ENCODE measurements around the gene PDE6C. TPM values are rescaled to one million over a fixed set of nuclear protein-coding genes. Genes with fewer than 3 reads are reported as not detected.

PDE6C gene
- total and polyA plus RNA-seq, 2 of the 8 experiments (the other 6 are each of a cell fraction or from before 2014, with no cell fraction given), result not detected

DNA sequence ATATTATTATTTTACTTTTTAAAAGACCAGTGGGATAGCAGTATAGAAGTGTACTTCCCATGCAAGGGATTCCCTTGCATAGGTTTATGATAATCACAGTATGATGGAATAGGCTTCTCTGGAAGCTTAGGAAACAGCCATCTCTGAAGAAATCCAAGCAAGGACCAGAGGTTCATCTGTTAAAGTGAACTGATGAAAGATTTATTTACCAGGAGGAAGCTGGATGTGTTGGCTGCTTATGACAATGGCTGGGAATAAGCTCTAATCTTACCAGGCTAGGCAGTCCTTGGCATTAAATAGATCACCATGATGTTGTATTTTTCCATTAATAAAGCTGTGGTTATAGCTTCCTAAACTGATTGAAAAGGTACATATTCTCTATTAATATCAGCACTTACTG, 58.0 kb downstream of the PDE6C start:
- H3K79me1 ChIP-seq (ENCODE audit: low read depth, low read length), result no peaks in the 10 kb centered on the region
- H3K14ac ChIP-seq (ENCODE audit: insufficient read length), result no peak overlapping the region
- no peak overlapping the region for H2AFZ ChIP-seq (ENCODE audit: low read length)
- no peaks in the 10 kb centered on the region for H3K27me3 ChIP-seq (replicated peaks in 1 of 4; ENCODE audit: control insufficient read depth in 3 of 4, extremely low read depth in 1 of 4, insufficient read depth in 3 of 4, low read length in 3 of 4)
- no peak overlapping the region for H3K4me2 ChIP-seq (ENCODE audit: insufficient read depth in 1 of 2, low read depth in 2 of 2, low read length in 2 of 2)
- no peak overlapping the region for H3K27ac ChIP-seq (ENCODE audit: low read depth, low read length)
- no peak overlapping the region for H3K23ac ChIP-seq (ENCODE audit: insufficient read length)
- H4K20me1 ChIP-seq (replicated peaks in 1 of 2; ENCODE audit: control insufficient read depth in 1 of 2, insufficient read depth in 2 of 2, low read length in 2 of 2), result peaks cover 0 to 2% of the 10 kb centered on the region in 2 experiments
- H4K8ac ChIP-seq (ENCODE audit: extremely low read depth, insufficient read depth, low read length), result no peak overlapping the region
- no peak overlapping the region for H3K56ac ChIP-seq (replicated peaks; ENCODE audit: insufficient read length, low read depth, low read length)
- H2BK20ac ChIP-seq (ENCODE audit: low read length), result no peak overlapping the region
- no peak overlapping the region for H2BK15ac ChIP-seq (ENCODE audit: low read length)
- no peak overlapping the region for H2BK120ac ChIP-seq (replicated peaks; ENCODE audit: low read depth, low read length)
- no peak overlapping the region for H4K91ac ChIP-seq (replicated peaks; ENCODE audit: insufficient read length, low read length)
- ChIA-PET POLR2A (ENCODE audit: partially characterized antibody) (no interaction called here), CTCF (ENCODE audit: partially characterized antibody) (interaction anchor here (0.5 to 1.8 kb wide), 4 partner anchors 44 to 1977 kb away, joined by 3 to 5 read pairs (median 3); no protein-coding TSS in a partner anchor)
- no peaks in the 10 kb centered on the region for H3K23me2 ChIP-seq (ENCODE audit: low read depth, low read length)
- H3K9ac ChIP-seq (replicated peaks in 1 of 4; ENCODE audit: extremely low read depth in 1 of 4, low read depth in 3 of 4, low read length in 3 of 4), result no peak overlapping the region
- no peak overlapping the region for H2BK5ac ChIP-seq (ENCODE audit: low read depth, low read length)
- no peaks in the 10 kb centered on the region for H3K79me2 ChIP-seq (ENCODE audit: control insufficient read depth in 1 of 2, insufficient read depth in 2 of 2, low read length in 2 of 2)
- H3K4me1 ChIP-seq (replicated peaks in 1 of 4; ENCODE audit: control insufficient read depth in 3 of 4, insufficient read depth in 4 of 4, low read length in 3 of 4), result no peaks in the 10 kb centered on the region
- no peak for DNase-seq (ENCODE audit: low read depth in 1 of 2, low spot score in 2 of 2)
- H2AK5ac ChIP-seq (ENCODE audit: low read depth, low read length), result no peak overlapping the region
- H4K5ac ChIP-seq (ENCODE audit: insufficient read length, low read depth, low read length), result no peak overlapping the region
- H3K4me3 ChIP-seq (ENCODE audit: extremely low read depth in 1 of 4, insufficient read depth in 2 of 4, low read depth in 3 of 4, low read length in 4 of 4), result no peak overlapping the region
- no peak overlapping the region for H2BK12ac ChIP-seq (ENCODE audit: low read depth, low read length)
- no peak overlapping the region for H3K18ac ChIP-seq (ENCODE audit: extremely low read depth, low read length)
- no peaks in the 10 kb centered on the region for H3K9me3 ChIP-seq (ENCODE audit: insufficient read depth in 2 of 2, low read depth in 1 of 2, low read length in 1 of 2)
- FAIRE-seq, result no peak
- no peak overlapping the region for H3K4ac ChIP-seq (replicated peaks; ENCODE audit: insufficient read length, low read depth, low read length)
- H3K36me3 ChIP-seq (ENCODE audit: control insufficient read depth in 2 of 4, insufficient read depth in 4 of 4, low read length in 3 of 4), result peaks cover 0 to 48% (median 11%) of the 10 kb centered on the region in 4 experiments; a peak in 5 of 8 replicates
- TF ChIP-seq, protein P1, sequence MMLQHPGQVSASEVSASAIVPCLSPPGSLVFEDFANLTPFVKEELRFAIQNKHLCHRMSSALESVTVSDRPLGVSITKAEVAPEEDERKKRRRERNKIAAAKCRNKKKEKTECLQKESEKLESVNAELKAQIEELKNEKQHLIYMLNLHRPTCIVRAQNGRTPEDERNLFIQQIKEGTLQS (IDR thresholded peaks at IDR 0.05; ENCODE audit: insufficient read depth, low read depth, low read length), result no peak
- TF ChIP-seq, protein P2, sequence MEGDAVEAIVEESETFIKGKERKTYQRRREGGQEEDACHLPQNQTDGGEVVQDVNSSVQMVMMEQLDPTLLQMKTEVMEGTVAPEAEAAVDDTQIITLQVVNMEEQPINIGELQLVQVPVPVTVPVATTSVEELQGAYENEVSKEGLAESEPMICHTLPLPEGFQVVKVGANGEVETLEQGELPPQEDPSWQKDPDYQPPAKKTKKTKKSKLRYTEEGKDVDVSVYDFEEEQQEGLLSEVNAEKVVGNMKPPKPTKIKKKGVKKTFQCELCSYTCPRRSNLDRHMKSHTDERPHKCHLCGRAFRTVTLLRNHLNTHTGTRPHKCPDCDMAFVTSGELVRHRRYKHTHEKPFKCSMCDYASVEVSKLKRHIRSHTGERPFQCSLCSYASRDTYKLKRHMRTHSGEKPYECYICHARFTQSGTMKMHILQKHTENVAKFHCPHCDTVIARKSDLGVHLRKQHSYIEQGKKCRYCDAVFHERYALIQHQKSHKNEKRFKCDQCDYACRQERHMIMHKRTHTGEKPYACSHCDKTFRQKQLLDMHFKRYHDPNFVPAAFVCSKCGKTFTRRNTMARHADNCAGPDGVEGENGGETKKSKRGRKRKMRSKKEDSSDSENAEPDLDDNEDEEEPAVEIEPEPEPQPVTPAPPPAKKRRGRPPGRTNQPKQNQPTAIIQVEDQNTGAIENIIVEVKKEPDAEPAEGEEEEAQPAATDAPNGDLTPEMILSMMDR (IDR thresholded peaks at IDR 0.05; ENCODE audit: control extremely low read depth in 1 of 3, insufficient read depth in 1 of 3, low read depth in 1 of 3, low read length in 3 of 3), result no peak
- no peak for TF ChIP-seq EZH2 (IDR thresholded peaks at IDR 0.05; ENCODE audit: low read depth, low read length, severe bottlenecking)
- TF ChIP-seq RXRA (IDR thresholded peaks at IDR 0.05; ENCODE audit: insufficient read depth, low read depth, low read length), result no peak
- no peak for TF ChIP-seq CBX8 (IDR thresholded peaks at IDR 0.05; ENCODE audit: borderline replicate concordance, low read depth, low read length)
- no peak for TF ChIP-seq BACH1 (IDR thresholded peaks at IDR 0.05; ENCODE audit: low read length)
- TF ChIP-seq KDM1A (IDR thresholded peaks at IDR 0.05; ENCODE audit: borderline replicate concordance, low read length), result no peak
- TF ChIP-seq JUND (IDR thresholded peaks at IDR 0.05; ENCODE audit: low read length), result no peak
- no peak for TF ChIP-seq CTBP2 (IDR thresholded peaks at IDR 0.05; ENCODE audit: borderline replicate concordance, insufficient read depth, insufficient read length, low read length)
- no peak for TF ChIP-seq CREB1 (IDR thresholded peaks at IDR 0.05)
- TF ChIP-seq, protein P3, sequence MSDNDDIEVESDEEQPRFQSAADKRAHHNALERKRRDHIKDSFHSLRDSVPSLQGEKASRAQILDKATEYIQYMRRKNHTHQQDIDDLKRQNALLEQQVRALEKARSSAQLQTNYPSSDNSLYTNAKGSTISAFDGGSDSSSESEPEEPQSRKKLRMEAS (IDR thresholded peaks at IDR 0.05), result no peak
- no peak for TF ChIP-seq JUN (IDR thresholded peaks at IDR 0.05; ENCODE audit: low read depth, low read length)

Measured in H1 (cell line).